BJ (cell line): ENCODE data around the gene MRM1. TPM values are rescaled to one million over a fixed set of nuclear protein-coding genes. Genes with fewer than 3 reads are reported as not detected.

Experiments used
- CTCF ChIA-PET: fragments of 350-600 bp; formaldehyde crosslinking; extraction: SDS; loops from one replicate; lab custom pipeline; 2021; ENCODE audit warnings: antibody characterized with exemption, inconsistent platforms; lab: Yijun Ruan, JAX
- POLR2A ChIA-PET: fragments of 300-600 bp; sonication (Branson Sonifier 250); formaldehyde crosslinking; extraction: SDS; loops from one replicate; lab custom pipeline; 2021; ENCODE audit warnings: antibody characterized with exemption; lab: Charles Lee
- DNase-seq: peaks from one replicate; pipeline ENCODE4 v3.0.0-alpha.2; 2011; ENCODE audit warnings: low read depth
- H3K27me3 ChIP-seq: 2 replicates; pipeline ENCODE4 v1.6.0; 2011; ENCODE audit warnings: low read length; ENCODE audit not compliant: control insufficient read depth, insufficient read depth
- H3K36me3 ChIP-seq: 2 replicates; pipeline ENCODE4 v1.5.1; 2011; ENCODE audit warnings: low read length; ENCODE audit not compliant: control insufficient read depth, insufficient read depth
- H3K4me3 ChIP-seq: 2 replicates; pipeline ENCODE4 v1.5.1; 2011; ENCODE audit warnings: low read depth, mild to moderate bottlenecking, control low read depth, low read length
- CTCF ChIP-seq: IDR thresholded peaks from 2 replicates; pipeline ENCODE4 v1.5.1; 2011; ENCODE audit warnings: low read depth, mild to moderate bottlenecking, control low read depth, inconsistent platforms, low read length, moderate library complexity; ENCODE audit not compliant: insufficient read depth
- polyA plus RNA-seq: library from polyadenylated mRNA; depleted of rRNA; stranded (reverse); fragments of >200 nt; gene quantifications from 2 replicates; pipeline ENCODE4 v1.2.3, GENCODE V29; 2011

Gene MRM1
- polyA plus RNA-seq, 1 experiment: 3.9 TPM

DNA sequence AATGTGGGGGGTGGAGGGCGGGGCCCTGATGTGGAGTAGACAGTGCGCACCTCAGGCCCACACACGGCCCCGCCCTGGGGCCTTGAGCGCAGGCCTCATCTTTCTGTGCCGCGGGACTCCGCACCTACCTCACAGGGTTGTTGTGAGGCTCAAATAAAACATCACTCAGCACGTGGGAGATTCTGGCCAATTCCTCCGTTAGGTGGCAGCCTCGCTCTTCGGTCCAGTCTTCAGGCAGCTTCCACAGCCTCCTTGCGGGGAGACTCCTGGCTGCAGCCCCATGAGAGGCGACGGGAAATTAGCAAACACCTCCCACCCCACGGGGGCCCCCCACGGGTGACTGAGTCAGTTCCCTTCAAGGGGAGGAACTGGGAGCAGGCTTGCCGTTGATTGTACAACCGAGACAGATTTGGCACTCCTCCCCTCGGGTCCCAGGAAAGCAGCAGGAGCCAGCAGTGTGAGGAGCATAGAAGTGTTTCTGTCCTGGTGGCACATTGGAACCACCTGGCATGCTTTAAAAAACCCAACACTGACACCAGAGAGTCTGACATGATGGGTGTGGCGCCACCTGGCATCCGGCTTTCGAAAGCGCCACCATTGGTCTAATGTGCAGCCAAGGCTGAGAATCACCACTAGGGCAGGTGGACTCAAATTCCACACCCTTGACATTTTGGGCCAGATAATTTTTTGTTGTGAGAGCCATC, 7.6 kb downstream of the MRM1 start:
- H3K27me3 ChIP-seq: no peaks in the 10 kb centered on the region
- H3K4me3 ChIP-seq: no peak overlapping the region
- no peak for DNase-seq
- TF ChIP-seq CTCF: peak; percentile 61
- CTCF ChIA-PET: interaction anchor here (0.6 to 3.4 kb wide), 3 partner anchors 14 to 439 kb away, joined by 3 to 13 read pairs (median 3); no protein-coding TSS in a partner anchor
- POLR2A ChIA-PET: no interaction called here
- H3K36me3 ChIP-seq: peaks cover 4% of the 10 kb centered on the region

- peaks cover 4% of the 10 kb centered on the region for H3K36me3 ChIP-seq
- no peak overlapping the region for H3K4me3 ChIP-seq
- TF ChIP-seq CTCF: no peak
- POLR2A ChIA-PET: no interaction called here
- H3K27me3 ChIP-seq: no peaks in the 10 kb centered on the region
- no peak for DNase-seq
- CTCF ChIA-PET: interaction anchor here (0.6 to 3.4 kb wide), 4 partner anchors 14 to 438 kb away, joined by 3 to 13 read pairs (median 4); no protein-coding TSS in a partner anchor
Measured at GRCh38 chr17:36609498-36609862, 8.1 kb downstream of the MRM1 start.

- no peak for DNase-seq
- no peak for TF ChIP-seq CTCF
- Histone ChIP-seq H3K4me3 (no peak overlapping the region), H3K27me3 (no peaks in the 10 kb centered on the region), H3K36me3 (peaks cover 4% of the 10 kb centered on the region)
- ChIA-PET CTCF (interaction anchor here (1.0 to 2.4 kb wide), 4 partner anchors 8 to 436 kb away, joined by 3 to 17 read pairs (median 4); partner anchors contain the start of gene MRM1), POLR2A (no interaction called here)
Measured at GRCh38 chr17:36610474-36610873, 9.1 kb downstream of the MRM1 start.

DNA sequence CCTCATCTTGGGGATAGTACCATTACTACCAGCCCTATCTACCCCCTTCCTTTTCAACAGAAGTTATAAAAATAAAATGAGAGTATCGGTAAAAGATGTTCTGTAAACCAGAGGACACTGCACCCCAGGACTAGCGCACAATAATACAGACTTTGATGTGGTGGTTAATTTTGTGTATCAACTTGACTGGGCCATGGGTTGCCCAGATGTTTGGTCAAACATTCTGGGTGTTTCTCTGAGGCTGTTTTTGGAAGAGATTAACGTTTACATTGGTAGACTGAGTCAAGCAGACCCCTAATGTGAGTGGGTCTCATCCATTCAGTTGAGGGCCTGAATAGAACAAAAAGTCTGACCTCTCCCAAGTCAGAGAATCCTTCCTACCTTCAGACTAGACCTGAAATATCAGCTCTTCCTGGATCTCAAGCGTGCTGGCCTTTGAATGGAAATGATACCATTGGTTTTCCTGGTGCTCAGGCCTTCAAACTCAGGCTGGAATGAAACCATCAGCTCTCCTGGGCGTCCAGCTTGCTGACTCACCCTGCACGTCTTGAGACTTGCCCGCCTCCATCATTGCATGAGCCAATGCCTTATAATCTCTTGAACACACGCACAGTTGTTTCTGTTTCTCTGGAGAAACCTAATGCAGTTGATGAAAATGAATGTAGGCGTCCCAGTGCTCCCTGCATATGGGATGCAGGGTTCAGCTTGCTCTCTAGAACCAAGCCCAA, 10.1 kb downstream of the MRM1 start:
- TF ChIP-seq CTCF: no peak
- ChIA-PET CTCF (interaction anchor here (1.1 to 2.4 kb wide), 3 partner anchors 9 to 435 kb away, joined by 3 to 17 read pairs (median 5); partner anchors contain the start of gene MRM1), POLR2A (no interaction called here)

DNA sequence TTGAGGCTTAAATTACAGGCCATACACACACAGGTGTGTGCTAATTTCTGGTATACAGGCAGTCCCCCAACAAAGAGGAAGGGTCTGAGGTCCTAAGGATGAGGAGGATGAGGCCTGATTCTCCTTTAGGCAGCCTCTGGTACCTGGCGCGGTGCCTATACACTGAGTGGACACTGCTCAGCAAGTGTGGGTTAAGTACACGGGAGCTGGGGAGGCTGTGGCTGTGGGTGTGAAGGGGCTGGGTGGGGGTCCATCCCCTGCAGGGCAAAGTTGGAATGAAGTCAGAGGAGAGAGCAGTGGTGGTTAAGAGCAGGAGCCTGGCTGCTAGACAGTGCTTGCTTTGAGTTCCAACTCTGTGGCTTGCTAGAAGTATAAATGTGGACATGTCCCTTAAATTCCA, 10.9 kb downstream of the MRM1 start:
- POLR2A ChIA-PET: no interaction called here
- H3K4me3 ChIP-seq: no peak overlapping the region
- no peak for TF ChIP-seq CTCF
- CTCF ChIA-PET: interaction anchor here (1.1 to 2.4 kb wide), 2 partner anchors 10 to 17 kb away, joined by 5 to 17 read pairs; partner anchors contain the start of gene MRM1
- no peak for DNase-seq
- H3K27me3 ChIP-seq: no peaks in the 10 kb centered on the region
- H3K36me3 ChIP-seq: peaks cover 4% of the 10 kb centered on the region

More for the DNA sequence above, 10.1 kb downstream of the MRM1 start:
- no peaks in the 10 kb centered on the region for H3K27me3 ChIP-seq
- DNase-seq: no peak
- peaks cover 4% of the 10 kb centered on the region for H3K36me3 ChIP-seq
- H3K4me3 ChIP-seq: no peak overlapping the region
